NCI-H2081 treated with DMSO at 0.1 percent for 48 hours (cell line): ENCODE measurements around the gene GRM2.
"Not testable (repeated sequence)": the region's sequence is repeated elsewhere in the genome, so short reads cannot be mapped to it uniquely, and the experiment has no call there.

Source experiments
- DNase-seq: peaks from one replicate; lab custom pipeline; 2025; lab: John Stamatoyannopoulos, UW

The GRM2 gene

GRCh38 chr3:51722362-51722761 lies 15.5 kb downstream of the GRM2 start:
- DNase-seq, result no peak

- DNase-seq, result no peak
Observed at GRCh38 chr3:51727500-51727899, 20.6 kb downstream of the GRM2 start.

GRCh38 chr3:51729042-51729633 lies 22.3 kb downstream of the GRM2 start:
- DNase-seq, result no peak

GRCh38 chr3:51733859-51734571 lies 27.1 kb downstream of the GRM2 start:
- DNase-seq, result no peak

- no peak for DNase-seq
Observed at GRCh38 chr3:51734572-51734907, 27.7 kb downstream of the GRM2 start.

- no peak for DNase-seq
Observed at GRCh38 chr3:51735039-51735438, 28.2 kb downstream of the GRM2 start.

- no peak for DNase-seq
Observed at GRCh38 chr3:51735950-51736349, 29.1 kb downstream of the GRM2 start.

GRCh38 chr3:51739110-51739509 lies 32.2 kb downstream of the GRM2 start:
- no peak for DNase-seq

GRCh38 chr3:51742320-51742719 lies 35.5 kb downstream of the GRM2 start:
- DNase-seq, result not testable (repeated sequence)

- DNase-seq, result not testable (repeated sequence)
Observed at GRCh38 chr3:51742978-51743377, 36.1 kb downstream of the GRM2 start.

GRCh38 chr3:51747840-51748239 lies 41.0 kb downstream of the GRM2 start:
- DNase-seq, result no peak

- DNase-seq, result no peak
Observed at GRCh38 chr3:51748327-51748726, 41.5 kb downstream of the GRM2 start.

GRCh38 chr3:51750878-51751277 lies 44.0 kb downstream of the GRM2 start:
- DNase-seq, result no peak

GRCh38 chr3:51751287-51751686 lies 44.4 kb downstream of the GRM2 start:
- DNase-seq, result no peak

GRCh38 chr3:51753763-51754750 lies 47.2 kb downstream of the GRM2 start:
- DNase-seq, result not testable (repeated sequence)

GRCh38 chr3:51759203-51759602 lies 52.3 kb downstream of the GRM2 start:
- no peak for DNase-seq
